Gastrocnemius medialis (tissue), 4 donors: ENCODE data around the gene CST8. TPM values are rescaled to one million over a fixed set of nuclear protein-coding genes. Genes with fewer than 3 reads are reported as not detected.

Source experiments
- ATAC-seq, 2 donors: fragments of 150-250 bp; one replicate each; pipeline ENCODE4 v1.9.1; 2016
- DNase-seq, 2 donors: peaks; one replicate each; pipeline ENCODE4 v3.0.0-alpha.2; 2019
- H3K27ac ChIP-seq, 4 donors: fragments of 200-600 bp; sonication (generic); 1 replicate in 1 of 4; 2 replicates in 3 of 4; pipeline ENCODE4 v1.5.1; 2016 to 2018; ENCODE audit warnings: mild to moderate bottlenecking in 2 of 4, moderate library complexity in 1 of 4
- H3K27me3 ChIP-seq, 3 donors: fragments of 200-600 bp; sonication (generic) in 2 of 3; 1 replicate in 1 of 3; 2 replicates in 2 of 3; pipeline versions ENCODE4 v1.5.1 to v1.6.0; 2016 to 2019; ENCODE audit warnings: mild to moderate bottlenecking in 1 of 3, moderate library complexity in 1 of 3
- H3K36me3 ChIP-seq, 2 donors: fragments of 200-600 bp; sonication (generic) in 1 of 2; one replicate each; pipeline ENCODE4 v1.5.1; 2017 to 2018
- H3K4me1 ChIP-seq, 2 donors: fragments of 200-600 bp; sonication (generic) in 1 of 2; one replicate each; pipeline ENCODE4 v1.5.1; 2016 to 2017; ENCODE audit warnings: mild to moderate bottlenecking in 2 of 2
- H3K4me3 ChIP-seq, 4 donors: fragments of 200-600 bp; sonication (generic) in 3 of 4; 1 replicate in 1 of 4; 2 replicates in 3 of 4; pipeline ENCODE4 v1.5.1; 2016 to 2019; ENCODE audit warnings: mild to moderate bottlenecking in 2 of 4
- H3K9me3 ChIP-seq, 3 donors: fragments of 200-600 bp; sonication (generic) in 2 of 3; 1 replicate in 1 of 3; 2 replicates in 2 of 3; pipeline ENCODE4 v1.5.1; 2016 to 2019
- CTCF ChIP-seq, 5 experiments: fragments of 450-650 bp in 3 of 5; fragments of 200-600 bp in 2 of 5; sonication (generic) in 2 of 5; IDR thresholded peaks in 4 of 5; conservative IDR thresholded peaks in 1 of 5; 1 replicate in 4 of 5; 2 replicates in 1 of 5; pipeline ENCODE4 v1.5.1; 2016 to 2019; ENCODE audit warnings: antibody characterized with exemption in 5 of 5, mild to moderate bottlenecking in 3 of 5, moderate library complexity in 3 of 5
- POLR2A ChIP-seq, 2 donors: fragments of 450-650 bp; IDR thresholded peaks; one replicate each; pipeline ENCODE4 v1.6.1; 2017; ENCODE audit warnings: antibody characterized with exemption in 2 of 2, mild to moderate bottlenecking in 2 of 2, moderate library complexity in 2 of 2
- in situ Hi-C, 4 donors: fragments of 200-750 bp; cut with MboI; loops; one replicate each; pipeline versions ENCODE4 v1.15.0 to v1.8.0; 2017; ENCODE audit warnings: low sequenced_read_pairs in 4 of 4
- intact Hi-C: fragments of 100-400 bp; cut with DNase I; formaldehyde crosslinking; loops from one replicate; pipeline ENCODE4 v1.15.1; 2023; ENCODE audit warnings: low total_unique reads
- total RNA-seq, 4 donors: library from RNA; depleted of rRNA; stranded (reverse); fragments of >200 nt; gene quantifications; one replicate each; pipeline versions ENCODE4 v1.1.0 to v1.2.3, GENCODE V29; 2016

The CST8 gene
- total RNA-seq, 4 donors from 2014 or later, result not detected

DNA sequence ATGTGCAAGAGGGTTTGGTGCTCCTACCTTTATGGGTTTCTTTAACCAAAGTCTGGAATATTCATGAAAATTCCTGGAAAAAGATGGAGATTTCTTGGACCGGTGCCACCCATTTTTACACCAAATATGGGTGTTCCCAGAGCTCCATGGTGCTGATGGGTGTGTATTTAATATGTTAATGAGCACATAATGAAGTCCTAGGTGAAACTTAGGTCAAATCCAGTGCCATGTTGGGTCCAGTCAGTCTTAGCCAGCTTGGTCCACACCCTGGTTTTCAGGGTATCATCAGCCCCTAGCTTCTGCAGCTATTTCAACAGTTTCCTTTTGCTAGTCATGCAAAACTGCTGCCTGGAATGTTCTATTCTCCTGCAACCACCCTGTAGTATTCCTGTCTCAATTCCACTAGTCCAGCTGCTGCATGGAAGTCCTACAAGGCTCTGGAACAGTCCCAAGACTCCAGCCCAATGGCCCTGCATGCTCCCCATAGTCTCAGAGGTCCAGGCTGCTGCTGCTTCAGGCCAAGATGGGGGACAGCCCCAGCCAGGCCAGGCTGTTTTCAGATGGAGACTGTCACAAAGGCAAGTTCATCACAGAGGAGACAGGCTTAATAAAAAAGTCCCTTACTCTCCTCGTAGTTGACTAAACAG is 45.5 kb downstream of the CST8 start:
- H3K36me3 ChIP-seq, result no peaks in the 10 kb centered on the region
- H3K4me3 ChIP-seq, result no peak overlapping the region
- in situ Hi-C loops (no loop called here), intact Hi-C loops (no loop called here)
- TF ChIP-seq CTCF (IDR thresholded peaks at IDR 0.05 in 4 of 5, conservative IDR thresholded peaks at IDR 0.05 in 1 of 5) (no peak), POLR2A (IDR thresholded peaks at IDR 0.05) (no peak)
- no peak for DNase-seq
- no peaks in the 10 kb centered on the region for H3K27me3 ChIP-seq
- H3K9me3 ChIP-seq, result no peaks in the 10 kb centered on the region
- no peaks in the 10 kb centered on the region for H3K4me1 ChIP-seq
- no peak overlapping the region for H3K27ac ChIP-seq
- no peak for ATAC-seq

DNA sequence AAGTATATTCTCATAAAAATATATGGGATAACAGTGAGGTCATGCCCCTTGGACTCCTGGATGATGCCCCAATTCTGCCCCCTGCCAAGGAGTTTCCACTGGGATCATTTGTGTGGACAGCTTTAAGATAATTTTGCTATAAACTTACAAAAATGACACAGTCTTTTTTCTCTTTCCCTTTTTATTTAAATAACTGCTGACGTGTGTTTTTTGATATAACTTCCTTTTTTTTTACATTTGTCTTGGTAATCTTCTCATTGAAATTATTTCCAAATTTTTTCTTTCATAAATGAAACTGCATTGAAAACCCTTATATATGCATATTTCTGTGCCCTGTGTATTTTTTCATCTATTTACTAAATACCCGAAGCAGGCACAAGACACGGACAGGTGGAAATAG is 46.1 kb downstream of the CST8 start:
- Histone ChIP-seq H3K4me3 (no peak overlapping the region), H3K27me3 (no peaks in the 10 kb centered on the region), H3K9me3 (no peaks in the 10 kb centered on the region), H3K27ac (no peak overlapping the region), H3K36me3 (no peaks in the 10 kb centered on the region), H3K4me1 (no peaks in the 10 kb centered on the region)
- in situ Hi-C loops (no loop called here), intact Hi-C loops (no loop called here)
- no peak for ATAC-seq
- TF ChIP-seq CTCF (IDR thresholded peaks at IDR 0.05 in 4 of 5, conservative IDR thresholded peaks at IDR 0.05 in 1 of 5) (no peak), POLR2A (IDR thresholded peaks at IDR 0.05) (no peak)
- DNase-seq, result no peak

DNA sequence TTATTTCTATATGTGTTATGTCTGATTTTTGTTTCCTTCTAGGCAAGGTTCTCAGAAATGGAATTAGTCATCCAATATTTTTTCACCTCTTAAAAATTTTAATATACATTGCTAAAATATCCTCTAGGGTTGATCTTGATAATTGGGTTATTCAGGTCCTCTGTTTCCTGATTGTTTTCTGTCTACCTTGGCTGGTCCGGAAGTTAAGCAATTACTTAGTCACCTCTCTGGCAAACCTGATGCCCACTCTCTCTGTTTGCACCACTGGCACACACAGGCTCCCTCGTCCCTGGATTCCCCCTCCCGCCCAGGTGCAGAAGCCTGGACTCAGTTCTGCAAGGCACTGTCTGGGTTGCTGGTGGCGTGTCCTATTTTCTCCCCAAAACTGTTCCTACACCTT is 49.7 kb downstream of the CST8 start:
- Histone ChIP-seq H3K27ac (no peak overlapping the region), H3K4me1 (no peaks in the 10 kb centered on the region), H3K9me3 (no peaks in the 10 kb centered on the region), H3K36me3 (no peaks in the 10 kb centered on the region), H3K27me3 (no peaks in the 10 kb centered on the region), H3K4me3 (no peak overlapping the region)
- no peak for TF ChIP-seq CTCF (IDR thresholded peaks at IDR 0.05 in 4 of 5, conservative IDR thresholded peaks at IDR 0.05 in 1 of 5)
- no peak for TF ChIP-seq POLR2A (IDR thresholded peaks at IDR 0.05)
- in situ Hi-C loops (no loop called here), intact Hi-C loops (no loop called here)
- ATAC-seq (no peak), DNase-seq (no peak)

GRCh38 chr20:23541330-23541729 is 50.4 kb downstream of the CST8 start:
- no peak overlapping the region for H3K27ac ChIP-seq
- no peaks in the 10 kb centered on the region for H3K4me1 ChIP-seq
- TF ChIP-seq POLR2A (IDR thresholded peaks at IDR 0.05), result no peak
- no peak for TF ChIP-seq CTCF (IDR thresholded peaks at IDR 0.05 in 4 of 5, conservative IDR thresholded peaks at IDR 0.05 in 1 of 5)
- H3K36me3 ChIP-seq, result no peaks in the 10 kb centered on the region
- intact Hi-C loops, result no loop called here
- in situ Hi-C loops, result no loop called here
- no peaks in the 10 kb centered on the region for H3K9me3 ChIP-seq
- H3K27me3 ChIP-seq, result no peaks in the 10 kb centered on the region
- H3K4me3 ChIP-seq, result no peak overlapping the region
- ATAC-seq, result no peak
- DNase-seq, result no peak

- H3K4me1 ChIP-seq, result no peaks in the 10 kb centered on the region
- no peak for DNase-seq
- no peaks in the 10 kb centered on the region for H3K9me3 ChIP-seq
- no peak overlapping the region for H3K27ac ChIP-seq
- ATAC-seq, result no peak
- H3K27me3 ChIP-seq, result no peaks in the 10 kb centered on the region
- TF ChIP-seq POLR2A (IDR thresholded peaks at IDR 0.05) (no peak), CTCF (IDR thresholded peaks at IDR 0.05 in 4 of 5, conservative IDR thresholded peaks at IDR 0.05 in 1 of 5) (no peak)
- no peak overlapping the region for H3K4me3 ChIP-seq
- no peaks in the 10 kb centered on the region for H3K36me3 ChIP-seq
- in situ Hi-C loops (no loop called here), intact Hi-C loops (no loop called here)
These were observed 50.9 kb downstream of the CST8 start for GRCh38 chr20:23541776-23542175.
